Fibroblast of skin of left biceps (primary cell): Measurements from ENCODE around the gene MSH6.

Experiments used
- DNase-seq, 2 experiments: peaks; one replicate each; pipeline ENCODE4 v3.0.0-alpha.2; 2013; ENCODE audit warnings: low read depth in 2 of 2

MSH6 gene

DNA sequence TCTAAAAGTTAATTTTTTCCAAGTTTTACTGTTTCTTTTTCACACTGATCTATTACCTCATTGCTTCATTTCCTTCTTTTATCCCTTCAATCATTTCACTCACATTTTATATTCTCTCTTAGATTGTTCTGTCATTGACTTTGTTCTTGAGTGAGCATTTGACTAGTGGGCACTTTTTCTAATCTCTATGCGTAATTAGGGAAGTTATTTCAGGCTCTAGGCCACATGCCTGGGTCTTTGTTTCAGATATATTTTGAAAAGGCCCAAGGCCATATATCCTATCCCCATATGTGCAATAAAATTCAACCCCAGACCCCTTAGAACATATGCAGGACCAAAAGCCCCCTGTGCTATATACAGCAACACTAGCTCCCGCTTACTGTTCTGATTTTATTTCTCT, 61.2 kb downstream of the MSH6 start:
- DNase-seq = no peak

GRCh38 chr2:47849368-47849767, 66.4 kb downstream of the MSH6 start:
- DNase-seq = no peak

DNA sequence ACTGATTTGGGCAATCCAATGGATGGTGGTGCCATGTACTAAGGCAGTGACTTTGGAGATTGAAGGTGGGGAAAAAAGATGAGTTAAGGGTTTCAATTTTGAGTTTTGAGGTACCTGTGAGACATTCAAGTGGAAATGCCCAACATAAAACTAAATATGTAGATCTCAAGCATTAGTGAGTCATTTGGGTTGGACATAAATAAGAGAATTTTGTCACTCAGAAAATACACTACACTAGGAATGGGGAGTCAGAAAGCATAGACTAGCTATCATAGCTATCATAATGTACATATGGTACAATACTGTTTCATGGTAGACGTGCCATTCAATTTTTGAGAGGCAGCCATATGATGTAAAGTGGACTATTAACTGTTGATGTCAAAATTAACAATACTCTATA, 67.3 kb downstream of the MSH6 start:
- DNase-seq = no peak

DNA sequence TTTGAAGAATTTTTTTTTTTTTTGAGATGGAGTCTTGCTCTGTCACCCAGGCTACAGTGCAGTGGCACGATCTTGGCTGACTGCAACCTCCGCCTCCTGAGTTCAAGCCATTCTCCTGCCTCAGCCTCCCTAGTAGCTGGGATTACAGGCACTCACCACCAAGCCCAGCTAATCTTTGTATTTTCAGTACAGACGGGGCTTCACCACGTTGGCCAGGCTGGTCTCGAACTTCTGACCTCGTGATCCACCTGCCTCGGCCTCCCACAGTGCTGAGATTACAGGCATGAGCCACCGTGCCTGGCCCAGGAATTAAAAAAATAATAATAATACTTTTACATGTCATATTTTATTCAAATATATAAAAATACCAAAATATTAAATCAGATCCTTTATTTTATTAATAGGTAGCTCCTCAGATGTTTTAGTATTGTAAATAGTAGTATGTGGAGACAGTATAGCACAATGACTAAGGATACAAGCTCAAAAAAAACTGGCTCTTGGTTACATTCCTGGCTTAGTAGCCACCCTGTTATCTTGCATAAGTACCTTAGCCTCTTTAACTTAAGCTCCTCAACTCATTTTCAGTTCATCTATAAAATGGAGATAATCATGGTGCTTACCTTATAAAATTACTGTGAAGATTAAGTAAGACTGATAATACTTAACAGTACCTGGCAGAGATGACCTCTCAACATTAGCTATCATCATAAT, 70.3 kb downstream of the MSH6 start:
- DNase-seq = peak in 1 of 2 experiments; percentile 6
